A673 (cell line): ENCODE data around the gene LRRN2. TPM values are rescaled to one million over a fixed set of nuclear protein-coding genes. Genes with fewer than 3 reads are reported as not detected.

Experiments
- BruUV-seq: library from RNA; stranded (reverse); fragments of 400-500 nt; replicated peaks from 2 replicates; lab custom pipeline; 2021; lab: Mats Ljungman, UMichigan
- CTCF ChIA-PET: fragments of 300-600 bp; sonication (Branson Sonifier 250); formaldehyde crosslinking; loops from one replicate; lab custom pipeline; 2022; ENCODE audit warnings: antibody characterized with exemption; lab: Charles Lee
- POLR2A ChIA-PET: fragments of 300-600 bp; sonication (Branson Sonifier 250); formaldehyde crosslinking; loops from one replicate; lab custom pipeline; 2022; ENCODE audit warnings: antibody characterized with exemption; ENCODE audit not compliant: low non-redundant PET; lab: Charles Lee
- DNase-seq: peaks from one replicate; pipeline ENCODE4 v3.0.0-alpha.2; 2015; ENCODE audit warnings: low spot score
- H3K27ac ChIP-seq: fragments of 200-600 bp; sonication (generic); 2 replicates; pipeline ENCODE4 v1.5.1; 2016; ENCODE audit warnings: mixed run types, low read depth, mild to moderate bottlenecking, mixed read lengths, antibody characterized with exemption, low read length; ENCODE audit not compliant: poor library complexity, severe bottlenecking
- H3K27me3 ChIP-seq: fragments of 200-600 bp; sonication (generic); replicated peaks from 2 replicates; pipeline ENCODE4 v1.6.1; 2017; ENCODE audit warnings: mixed run types, low read depth, mild to moderate bottlenecking, mixed read lengths, antibody characterized with exemption, low read length; ENCODE audit not compliant: insufficient read depth, poor library complexity
- H3K36me3 ChIP-seq: fragments of 200-600 bp; sonication (generic); 2 replicates; pipeline ENCODE4 v1.6.1; 2016; ENCODE audit warnings: mixed run types, mild to moderate bottlenecking, mixed read lengths, antibody characterized with exemption, low read length; ENCODE audit not compliant: insufficient read depth, poor library complexity, severe bottlenecking
- H3K4me1 ChIP-seq: fragments of 200-600 bp; sonication (generic); 2 replicates; pipeline ENCODE4 v1.6.1; 2017; ENCODE audit warnings: mixed run types, mild to moderate bottlenecking, mixed read lengths, antibody characterized with exemption, low read length; ENCODE audit not compliant: insufficient read depth, poor library complexity, severe bottlenecking
- H3K4me3 ChIP-seq: fragments of 200-600 bp; sonication (generic); 2 replicates; pipeline ENCODE4 v1.5.1; 2016; ENCODE audit warnings: low read depth, mixed run types, mild to moderate bottlenecking, mixed read lengths, low read length; ENCODE audit not compliant: poor library complexity, severe bottlenecking
- H3K9me3 ChIP-seq: fragments of 200-600 bp; sonication (generic); 2 replicates; pipeline ENCODE4 v1.6.1; 2016; ENCODE audit warnings: mixed run types, low read depth, mild to moderate bottlenecking, mixed read lengths, antibody characterized with exemption, low read length; ENCODE audit not compliant: poor library complexity, severe bottlenecking
- CTCF ChIP-seq: fragments of 300-800, 200-600 bp; sonication (generic); conservative IDR thresholded peaks from 2 replicates; pipeline ENCODE4 v1.5.1; 2017; ENCODE audit warnings: low read depth, mild to moderate bottlenecking, antibody characterized with exemption, low read length, moderate library complexity, mixed read lengths
- EZH2 ChIP-seq: fragments of 200-600 bp; sonication (generic); IDR thresholded peaks from 2 replicates; pipeline ENCODE4 v1.6.1; 2017; ENCODE audit warnings: borderline replicate concordance, low read depth, mild to moderate bottlenecking, mixed read lengths, antibody characterized with exemption, low read length; ENCODE audit not compliant: poor library complexity, severe bottlenecking
- intact Hi-C: fragments of 100-400 bp; cut with micrococcal nuclease; formaldehyde crosslinking; loops from one replicate; pipeline ENCODE4 v1.10.0; 2022; ENCODE audit not compliant: unreplicated experiment
- total RNA-seq: library from RNA; stranded (reverse); gene quantifications from 2 replicates; pipeline ENCODE4 v1.2.3, GENCODE V29; 2021

Gene LRRN2
- total RNA-seq, 1 experiment from 2014 or later = not detected

- no peak overlapping the region for H3K27ac ChIP-seq
- BruUV-seq = no TSS peak
- no peaks in the 10 kb centered on the region for H3K9me3 ChIP-seq
- no peak for DNase-seq
- no peaks in the 10 kb centered on the region for H3K27me3 ChIP-seq
- no peaks in the 10 kb centered on the region for H3K36me3 ChIP-seq
- ChIA-PET CTCF (no interaction called here), POLR2A (no interaction called here)
- TF ChIP-seq CTCF (no peak), EZH2 (no peak)
- no peaks in the 10 kb centered on the region for H3K4me1 ChIP-seq
- no peak overlapping the region for H3K4me3 ChIP-seq
- intact Hi-C loops = loop anchor here (10.0 kb wide), 1 partner anchor 370 kb away; no protein-coding TSS in a partner anchor
Observed at GRCh38 chr1:204574865-204575163, 110.7 kb downstream of the LRRN2 start.

- ChIA-PET CTCF (no interaction called here), POLR2A (no interaction called here)
- no peaks in the 10 kb centered on the region for H3K4me1 ChIP-seq
- no peak for DNase-seq
- H3K4me3 ChIP-seq = no peak overlapping the region
- no peak overlapping the region for H3K27ac ChIP-seq
- TF ChIP-seq CTCF (no peak), EZH2 (no peak)
- no peaks in the 10 kb centered on the region for H3K27me3 ChIP-seq
- intact Hi-C loops = loop anchor here (10.0 kb wide), 1 partner anchor 371 kb away; no protein-coding TSS in a partner anchor
- H3K9me3 ChIP-seq = no peaks in the 10 kb centered on the region
- no peaks in the 10 kb centered on the region for H3K36me3 ChIP-seq
- BruUV-seq = no TSS peak
Observed at GRCh38 chr1:204574016-204574864, 111.3 kb downstream of the LRRN2 start.

- no peaks in the 10 kb centered on the region for H3K9me3 ChIP-seq
- intact Hi-C loops = loop anchor here (10.0 kb wide), 1 partner anchor 372 kb away; no protein-coding TSS in a partner anchor
- BruUV-seq = no TSS peak
- no peak overlapping the region for H3K27ac ChIP-seq
- no peaks in the 10 kb centered on the region for H3K27me3 ChIP-seq
- H3K4me3 ChIP-seq = no peak overlapping the region
- CTCF ChIA-PET = no interaction called here
- no peak for DNase-seq
- H3K4me1 ChIP-seq = no peaks in the 10 kb centered on the region
- H3K36me3 ChIP-seq = no peaks in the 10 kb centered on the region
- POLR2A ChIA-PET = no interaction called here
- TF ChIP-seq EZH2 = no peak
- TF ChIP-seq CTCF = no peak
Observed at GRCh38 chr1:204572923-204573922, 112.3 kb downstream of the LRRN2 start.
